ENCODE data around the gene ACTR6.

- TF ChIP-seq POLR2A (IDR thresholded peaks at IDR 0.05; ENCODE audit: low read length) = no peak
- TF ChIP-seq GATA1 (IDR thresholded peaks at IDR 0.05; ENCODE audit: low read depth, low read length) = no peak
These were observed 10.8 kb upstream of the ACTR6 start for GRCh38 chr12:100189636-100190394.
